ENCODE measurements around the gene PPM1L. TPM values are rescaled to one million over a fixed set of nuclear protein-coding genes. Genes with fewer than 3 reads are reported as not detected.

PPM1L gene
- total RNA-seq, 1 donor from 2014 or later, result 2.7 TPM

DNA sequence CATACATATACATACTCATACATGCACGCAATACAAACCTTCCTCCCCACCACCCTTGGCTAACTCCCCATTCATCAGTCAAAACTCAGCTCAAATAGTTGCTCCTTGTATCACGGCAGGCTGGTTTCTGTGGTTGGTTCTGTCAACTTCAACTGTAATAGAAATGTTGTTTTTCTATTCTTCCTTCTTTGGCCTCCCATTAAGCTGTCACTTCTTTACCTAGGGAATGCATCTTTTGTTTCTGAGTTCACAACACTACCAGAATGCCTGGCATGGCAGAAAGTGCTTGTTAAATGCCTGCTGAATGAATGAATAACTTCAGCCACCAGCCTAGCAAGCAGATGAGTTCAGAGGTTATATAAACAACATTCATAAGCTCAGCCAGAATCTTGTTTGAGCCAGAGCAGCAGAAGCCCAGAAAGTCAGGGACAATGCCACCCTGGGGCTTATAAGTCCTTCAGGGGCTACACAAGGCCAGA is 286.0 kb downstream of the PPM1L start:
- no peak overlapping the region for H3K4me3 Mint-ChIP-seq
- H3K36me3 Mint-ChIP-seq (ENCODE audit: low read depth), result no peaks in the 10 kb centered on the region
- H3K9me3 Mint-ChIP-seq, result peaks cover 10% of the 10 kb centered on the region
- no peak for DNase-seq (ENCODE audit: low spot score)
- intact Hi-C loops (cut with micrococcal nuclease), result no loop called here
- no peaks in the 10 kb centered on the region for H3K4me1 Mint-ChIP-seq (ENCODE audit: low read depth)
- H3K27ac Mint-ChIP-seq, result no peak overlapping the region
- H3K27me3 Mint-ChIP-seq (ENCODE audit: insufficient read depth), result no peaks in the 10 kb centered on the region

DNA sequence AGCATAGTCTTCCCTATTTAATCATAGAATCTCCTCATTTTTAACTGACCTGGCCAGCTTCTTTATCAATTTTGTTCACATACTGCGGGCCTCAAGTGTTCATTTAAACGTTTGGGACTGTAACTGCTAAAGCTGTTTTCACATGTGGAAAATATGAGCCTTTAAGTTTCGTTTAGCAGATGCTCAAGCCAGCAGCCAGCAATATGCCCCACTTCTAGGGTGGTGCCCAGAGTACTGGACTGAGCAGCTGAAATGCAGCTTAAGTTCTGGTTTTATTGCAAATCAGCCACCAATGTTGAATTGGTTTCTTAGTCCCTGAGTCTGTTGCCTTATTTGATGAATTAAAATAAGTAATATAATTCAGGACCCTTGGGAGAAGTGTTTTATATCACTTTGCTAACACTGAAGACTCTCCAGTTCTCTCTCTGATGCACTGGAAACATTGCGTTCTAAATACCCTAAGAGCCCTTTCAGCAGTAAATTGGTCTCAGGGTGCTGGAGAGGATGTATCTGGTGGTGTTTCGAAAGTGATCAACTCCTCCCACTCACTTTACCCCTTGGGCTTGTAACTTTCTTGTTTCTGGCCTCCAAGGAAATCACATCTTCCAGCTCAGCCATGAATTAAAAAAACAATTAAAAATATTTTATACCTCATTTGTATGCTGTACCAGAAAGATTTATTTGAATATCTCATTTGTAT is 287.5 kb downstream of the PPM1L start:
- intact Hi-C loops (cut with micrococcal nuclease), result no loop called here
- no peaks in the 10 kb centered on the region for H3K36me3 Mint-ChIP-seq (ENCODE audit: low read depth)
- no peak overlapping the region for H3K27ac Mint-ChIP-seq
- peaks cover 9% of the 10 kb centered on the region for H3K9me3 Mint-ChIP-seq
- no peaks in the 10 kb centered on the region for H3K27me3 Mint-ChIP-seq (ENCODE audit: insufficient read depth)
- no peak for DNase-seq (ENCODE audit: low spot score)
- H3K4me3 Mint-ChIP-seq, result no peak overlapping the region
- no peaks in the 10 kb centered on the region for H3K4me1 Mint-ChIP-seq (ENCODE audit: low read depth)

DNA sequence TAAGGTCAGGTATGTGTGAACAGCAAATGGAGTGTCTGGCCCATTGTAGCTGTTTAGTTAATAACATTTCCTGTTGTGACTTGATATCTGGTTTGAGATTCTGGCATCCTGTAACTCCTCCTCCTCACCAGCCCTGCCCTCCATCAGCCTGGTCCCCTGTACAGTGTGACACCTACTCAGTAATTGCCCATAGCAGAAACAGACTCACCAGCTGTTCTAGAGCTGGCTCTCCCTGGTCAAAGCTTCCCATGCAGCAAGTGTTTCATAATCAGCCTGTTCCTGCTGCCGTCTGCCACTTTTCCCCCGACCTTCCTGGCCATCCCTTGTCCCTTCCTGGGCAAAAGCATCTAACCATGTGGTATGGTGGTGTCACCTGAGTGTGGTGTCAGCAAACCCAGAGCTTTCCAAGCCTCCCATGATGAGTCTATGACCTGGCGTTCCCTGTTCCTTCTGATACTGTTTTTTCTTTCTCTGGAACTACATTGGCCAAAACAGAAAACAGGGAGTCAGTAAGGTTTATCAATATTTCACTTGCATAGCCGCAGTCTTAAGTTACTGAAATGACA is 293.7 kb downstream of the PPM1L start:
- Mint-ChIP-seq H3K27me3 (ENCODE audit: insufficient read depth) (peaks cover 7% of the 10 kb centered on the region), H3K9me3 (peaks cover 6% of the 10 kb centered on the region), H3K27ac (peak overlapping the region; percentile 12), H3K4me3 (no peak overlapping the region), H3K36me3 (ENCODE audit: low read depth) (peaks cover 3% of the 10 kb centered on the region), H3K4me1 (ENCODE audit: low read depth) (no peaks in the 10 kb centered on the region)
- DNase-seq (ENCODE audit: low spot score), result no peak
- intact Hi-C loops (cut with micrococcal nuclease), result no loop called here

DNA sequence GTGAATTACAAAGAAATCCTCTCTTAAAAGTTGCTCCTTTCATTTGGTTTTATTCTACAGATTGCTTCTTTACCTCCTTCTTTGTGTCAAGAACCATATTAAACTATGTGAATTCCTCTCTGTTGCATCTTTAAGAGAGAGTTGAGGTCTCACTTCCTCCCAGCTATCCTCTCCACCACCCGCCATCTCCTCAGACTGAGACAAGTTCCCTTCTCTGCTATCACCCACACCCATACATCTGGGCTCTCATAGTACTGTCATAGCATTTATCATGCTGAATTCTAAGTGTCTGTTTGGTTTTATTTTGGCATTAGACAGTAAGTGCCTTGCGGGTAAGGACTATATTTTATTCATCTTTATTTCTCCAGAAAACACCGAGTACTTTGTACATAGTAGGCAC is 294.9 kb downstream of the PPM1L start:
- Mint-ChIP-seq H3K27ac (no peak overlapping the region), H3K27me3 (ENCODE audit: insufficient read depth) (peaks cover 7% of the 10 kb centered on the region), H3K4me1 (ENCODE audit: low read depth) (no peaks in the 10 kb centered on the region), H3K36me3 (ENCODE audit: low read depth) (peaks cover 3% of the 10 kb centered on the region), H3K9me3 (no peaks in the 10 kb centered on the region), H3K4me3 (no peak overlapping the region)
- no peak for DNase-seq (ENCODE audit: low spot score)
- intact Hi-C loops (cut with micrococcal nuclease), result no loop called here

DNA sequence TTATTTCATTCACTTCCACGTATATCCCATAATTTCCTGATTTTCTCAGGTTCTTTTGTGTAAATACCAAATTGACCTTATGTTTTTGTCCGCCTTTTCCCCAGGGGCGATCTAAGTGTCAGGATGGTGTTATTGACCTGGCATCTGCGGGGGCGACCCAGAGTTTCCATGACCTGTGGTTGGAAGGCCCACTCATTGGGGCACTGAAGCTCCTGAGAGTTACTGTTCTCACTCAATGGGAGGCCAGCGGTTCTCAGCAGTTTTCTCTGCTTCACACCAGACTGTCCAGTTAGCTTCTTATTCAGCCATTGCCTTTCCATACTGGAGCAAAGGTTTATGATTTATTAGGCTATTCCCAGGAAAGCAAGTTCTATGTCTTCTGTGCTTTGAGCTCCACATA is 295.8 kb downstream of the PPM1L start:
- H3K36me3 Mint-ChIP-seq (ENCODE audit: low read depth), result peaks cover 3% of the 10 kb centered on the region
- H3K27ac Mint-ChIP-seq, result no peak overlapping the region
- intact Hi-C loops (cut with micrococcal nuclease), result no loop called here
- peaks cover 7% of the 10 kb centered on the region for H3K27me3 Mint-ChIP-seq (ENCODE audit: insufficient read depth)
- H3K4me1 Mint-ChIP-seq (ENCODE audit: low read depth), result no peaks in the 10 kb centered on the region
- no peak overlapping the region for H3K4me3 Mint-ChIP-seq
- DNase-seq (ENCODE audit: low spot score), result no peak
- H3K9me3 Mint-ChIP-seq, result no peaks in the 10 kb centered on the region

DNA sequence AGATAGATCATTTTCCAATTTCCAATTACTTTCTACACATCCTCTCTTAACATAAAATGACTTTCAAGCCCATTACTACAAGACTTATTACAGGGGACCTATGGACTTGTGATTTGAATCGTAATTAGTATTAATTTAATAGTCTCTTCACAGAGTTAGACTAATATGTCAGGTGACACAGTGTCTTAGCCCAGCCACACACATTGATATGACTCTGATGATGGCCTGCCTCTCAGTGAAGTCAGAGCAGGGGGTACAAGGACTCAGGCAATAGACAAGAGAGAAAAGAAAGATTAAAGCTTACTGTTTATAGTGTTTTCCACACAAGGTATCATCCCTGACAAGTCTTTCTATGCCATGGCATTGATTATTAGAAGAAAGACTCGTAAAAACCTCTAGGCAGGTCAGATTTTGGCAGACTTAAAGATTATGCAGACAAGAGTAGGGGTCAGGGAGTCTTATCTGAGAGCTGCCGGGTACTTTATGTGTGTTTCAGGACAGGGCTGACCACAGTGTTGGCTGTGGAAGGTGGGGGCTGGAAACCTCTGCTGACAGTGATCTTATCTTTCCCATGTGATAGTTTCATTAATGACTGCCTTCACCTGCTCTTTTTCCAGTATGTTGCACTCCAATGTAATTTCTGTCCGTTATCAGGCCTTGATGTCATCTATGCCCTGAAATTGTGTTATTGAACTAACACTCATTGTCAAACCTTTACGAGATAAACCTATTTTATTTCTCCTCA is 299.0 kb downstream of the PPM1L start:
- H3K4me1 Mint-ChIP-seq (ENCODE audit: low read depth), result no peaks in the 10 kb centered on the region
- H3K27ac Mint-ChIP-seq, result no peak overlapping the region
- intact Hi-C loops (cut with micrococcal nuclease), result no loop called here
- no peaks in the 10 kb centered on the region for H3K9me3 Mint-ChIP-seq
- peaks cover under 1% of the 10 kb centered on the region for H3K36me3 Mint-ChIP-seq (ENCODE audit: low read depth)
- DNase-seq (ENCODE audit: low spot score), result no peak
- H3K4me3 Mint-ChIP-seq, result no peak overlapping the region
- H3K27me3 Mint-ChIP-seq (ENCODE audit: insufficient read depth), result peaks cover 3% of the 10 kb centered on the region

DNA sequence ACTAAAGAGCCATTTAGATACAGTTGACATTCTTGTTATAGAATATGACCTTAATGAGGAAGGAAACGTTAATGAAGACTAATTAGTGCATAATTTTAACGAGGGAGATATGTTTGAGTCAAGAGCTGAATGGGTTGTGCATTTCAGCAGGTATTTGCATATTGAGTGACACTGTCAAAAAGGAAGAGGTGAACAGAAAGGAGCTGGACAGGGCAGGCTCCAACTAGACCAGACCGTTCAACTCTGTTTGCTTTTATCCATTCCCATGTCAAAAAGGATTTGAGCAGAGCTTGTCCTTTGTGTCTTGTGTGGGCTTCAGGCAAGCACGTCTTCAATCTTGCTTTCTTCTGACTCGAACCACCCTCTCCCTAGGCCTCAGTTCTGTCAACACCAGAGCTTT is 308.4 kb downstream of the PPM1L start:
- Mint-ChIP-seq H3K27ac (no peak overlapping the region), H3K4me3 (no peak overlapping the region), H3K36me3 (ENCODE audit: low read depth) (peaks cover 2% of the 10 kb centered on the region), H3K4me1 (ENCODE audit: low read depth) (peaks cover 14% of the 10 kb centered on the region), H3K27me3 (ENCODE audit: insufficient read depth) (no peaks in the 10 kb centered on the region), H3K9me3 (no peaks in the 10 kb centered on the region)
- no peak for DNase-seq (ENCODE audit: low spot score)
- intact Hi-C loops (cut with micrococcal nuclease), result no loop called here

DNA sequence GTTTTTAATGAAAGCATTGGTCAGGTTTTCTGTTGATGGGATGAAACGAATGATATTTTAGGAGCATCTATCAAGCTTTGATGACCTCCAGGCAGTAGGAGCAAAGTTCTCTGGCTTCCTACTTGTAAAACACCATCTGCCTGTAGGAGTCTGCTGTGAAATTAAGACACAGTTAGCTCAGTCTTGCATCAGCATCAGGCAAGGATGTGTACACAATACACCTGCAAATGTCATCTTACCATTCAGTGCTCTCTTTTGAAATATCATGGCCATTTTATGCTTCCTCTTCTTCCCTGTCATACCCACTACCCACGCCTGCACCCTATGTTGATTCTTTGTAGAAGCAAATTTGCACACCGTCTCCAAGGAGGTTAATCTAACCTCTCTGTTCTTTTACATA is 310.9 kb downstream of the PPM1L start:
- no peaks in the 10 kb centered on the region for H3K36me3 Mint-ChIP-seq (ENCODE audit: low read depth)
- DNase-seq (ENCODE audit: low spot score), result no peak
- no peaks in the 10 kb centered on the region for H3K27me3 Mint-ChIP-seq (ENCODE audit: insufficient read depth)
- H3K9me3 Mint-ChIP-seq, result no peaks in the 10 kb centered on the region
- H3K27ac Mint-ChIP-seq, result no peak overlapping the region
- H3K4me1 Mint-ChIP-seq (ENCODE audit: low read depth), result peaks cover 32% of the 10 kb centered on the region
- H3K4me3 Mint-ChIP-seq, result no peak overlapping the region
- intact Hi-C loops (cut with micrococcal nuclease), result no loop called here

DNA sequence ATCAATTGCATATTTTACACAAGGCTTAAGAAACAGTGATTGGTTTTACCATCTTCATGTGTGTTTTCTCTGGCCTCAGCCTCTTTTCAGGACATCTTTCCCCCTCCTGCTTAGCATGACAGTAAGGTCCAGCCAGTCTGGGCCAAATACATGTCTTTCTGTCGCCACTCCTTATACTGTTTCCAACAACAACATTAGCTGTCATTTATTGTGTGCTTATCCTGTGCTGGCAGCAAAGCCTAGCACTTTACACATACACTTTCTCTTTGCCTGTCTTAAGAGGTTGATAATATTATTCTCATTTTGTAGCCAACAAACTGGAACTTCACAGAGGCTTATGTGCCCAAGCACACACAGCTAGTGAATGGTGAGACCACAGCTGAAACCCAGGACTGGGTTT is 311.3 kb downstream of the PPM1L start:
- no peak for DNase-seq (ENCODE audit: low spot score)
- H3K27ac Mint-ChIP-seq, result no peak overlapping the region
- H3K9me3 Mint-ChIP-seq, result no peaks in the 10 kb centered on the region
- H3K4me3 Mint-ChIP-seq, result no peak overlapping the region
- no peaks in the 10 kb centered on the region for H3K36me3 Mint-ChIP-seq (ENCODE audit: low read depth)
- intact Hi-C loops (cut with micrococcal nuclease), result no loop called here
- H3K27me3 Mint-ChIP-seq (ENCODE audit: insufficient read depth), result no peaks in the 10 kb centered on the region
- H3K4me1 Mint-ChIP-seq (ENCODE audit: low read depth), result peaks cover 35% of the 10 kb centered on the region

DNA sequence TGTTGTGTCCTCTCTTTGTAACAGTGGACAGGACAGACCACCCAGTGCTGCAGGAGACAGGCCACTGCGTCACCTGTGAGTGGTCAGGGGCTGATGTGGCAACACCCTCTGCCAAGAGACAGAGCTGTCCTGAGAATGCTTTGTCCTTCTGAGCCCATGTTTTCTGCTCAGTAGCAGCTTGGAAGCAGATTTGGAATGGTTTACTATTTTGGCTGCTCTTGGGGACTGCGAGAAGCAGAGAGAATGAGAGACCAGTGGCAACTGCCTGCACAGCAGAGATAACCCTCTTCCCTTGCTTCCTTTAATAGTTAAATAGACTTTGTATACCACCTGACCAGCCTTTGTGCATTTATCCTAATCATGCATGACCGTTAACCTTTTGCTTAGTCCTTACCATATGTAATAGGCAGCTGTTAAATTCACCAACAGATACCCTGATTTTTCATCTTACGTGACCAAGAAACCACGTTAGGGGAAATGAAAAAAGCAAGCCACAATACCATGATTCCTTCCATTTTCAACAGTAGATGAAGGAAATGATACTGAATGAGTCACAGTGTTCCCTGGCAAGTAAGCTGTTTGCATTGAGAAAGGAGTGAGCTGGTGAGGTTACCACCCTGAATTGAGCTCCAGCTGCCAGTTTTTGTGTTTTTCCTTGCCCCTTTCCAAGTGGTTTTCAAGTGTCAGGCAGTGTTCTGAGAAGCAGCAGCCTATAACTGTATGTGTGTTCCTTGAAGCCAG is 313.6 kb downstream of the PPM1L start:
- Mint-ChIP-seq H3K27ac (no peak overlapping the region), H3K4me3 (no peak overlapping the region), H3K36me3 (ENCODE audit: low read depth) (no peaks in the 10 kb centered on the region), H3K27me3 (ENCODE audit: insufficient read depth) (no peaks in the 10 kb centered on the region), H3K4me1 (ENCODE audit: low read depth) (peaks cover 48% of the 10 kb centered on the region), H3K9me3 (no peaks in the 10 kb centered on the region)
- DNase-seq (ENCODE audit: low spot score), result no peak
- intact Hi-C loops (cut with micrococcal nuclease), result loop anchor here (5.0 kb wide), 1 partner anchor 153 kb away; the partner anchor contains the start of gene NMD3

DNA sequence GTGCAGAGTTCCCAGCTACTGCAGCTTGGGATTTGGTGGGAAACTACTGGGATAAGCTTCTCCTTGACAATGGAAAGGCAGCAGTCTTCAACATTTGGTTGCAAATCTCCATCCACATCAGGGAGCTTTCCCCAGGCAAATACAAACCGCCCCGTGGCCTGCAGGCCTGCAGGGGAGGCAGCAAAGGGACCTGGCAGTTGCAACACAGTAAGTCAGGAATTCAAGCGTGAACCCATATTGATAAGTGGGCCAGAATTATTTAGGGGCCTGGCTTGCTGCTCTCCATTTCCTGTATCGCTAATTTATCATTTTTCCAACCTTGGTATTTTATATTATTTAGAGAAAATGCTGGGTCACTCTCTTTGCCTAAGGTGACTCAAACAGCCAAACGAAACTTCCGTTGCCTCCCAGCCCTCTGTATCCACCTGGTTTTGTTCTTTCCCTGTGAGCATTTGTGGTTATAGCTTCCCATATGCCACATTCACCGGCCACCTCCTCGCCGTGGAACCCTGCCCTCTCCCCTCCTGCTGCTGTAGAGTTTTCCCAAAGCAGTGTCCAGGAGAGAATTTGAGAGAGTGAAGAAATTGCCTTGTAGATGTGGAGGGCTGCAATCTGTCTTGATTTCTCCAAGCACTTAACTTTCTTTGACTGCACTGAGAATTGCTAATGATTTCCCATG is 314.4 kb downstream of the PPM1L start:
- H3K4me1 Mint-ChIP-seq (ENCODE audit: low read depth), result peaks cover 48% of the 10 kb centered on the region
- H3K36me3 Mint-ChIP-seq (ENCODE audit: low read depth), result no peaks in the 10 kb centered on the region
- no peak for DNase-seq (ENCODE audit: low spot score)
- no peaks in the 10 kb centered on the region for H3K9me3 Mint-ChIP-seq
- H3K27ac Mint-ChIP-seq, result no peak overlapping the region
- no peak overlapping the region for H3K4me3 Mint-ChIP-seq
- intact Hi-C loops (cut with micrococcal nuclease), result loop anchor here (5.0 kb wide), 1 partner anchor 152 kb away; the partner anchor contains the start of gene NMD3
- H3K27me3 Mint-ChIP-seq (ENCODE audit: insufficient read depth), result peaks cover 2% of the 10 kb centered on the region

DNA sequence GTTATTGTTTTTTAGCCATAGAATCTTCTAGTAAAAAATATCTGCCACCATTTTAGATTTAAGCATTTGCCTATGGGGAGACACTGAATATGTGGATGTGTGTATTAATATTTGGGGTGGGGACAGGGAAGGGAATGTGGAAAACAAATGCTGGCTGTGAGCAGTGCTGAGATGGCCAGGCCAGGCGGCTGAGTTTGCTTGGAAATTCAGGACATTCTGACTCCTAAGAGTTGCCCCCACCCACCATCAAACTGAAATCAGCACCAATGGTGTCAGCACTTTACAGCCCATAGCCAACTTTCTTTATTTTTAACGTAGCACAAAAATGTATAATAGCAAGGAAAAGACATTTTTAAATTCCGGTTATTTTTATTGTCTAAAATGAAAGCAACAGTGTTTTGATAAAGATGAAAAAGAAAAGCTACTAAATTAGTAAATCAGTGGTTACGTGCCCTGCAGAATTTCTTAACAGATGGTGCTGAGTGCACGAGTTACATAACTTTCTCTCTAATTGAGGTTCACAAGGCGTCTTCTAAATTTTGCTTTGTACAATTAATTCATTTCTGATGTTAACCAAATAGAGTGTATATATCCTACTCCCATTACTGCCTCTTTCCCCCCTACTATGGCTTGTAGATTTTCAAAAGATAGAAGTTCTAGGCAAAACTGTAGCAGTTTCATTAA is 315.1 kb downstream of the PPM1L start:
- no peaks in the 10 kb centered on the region for H3K36me3 Mint-ChIP-seq (ENCODE audit: low read depth)
- H3K9me3 Mint-ChIP-seq, result no peaks in the 10 kb centered on the region
- intact Hi-C loops (cut with micrococcal nuclease), result loop anchor here (5.0 kb wide), 1 partner anchor 151 kb away; the partner anchor contains the start of gene NMD3
- H3K4me3 Mint-ChIP-seq, result no peak overlapping the region
- H3K27me3 Mint-ChIP-seq (ENCODE audit: insufficient read depth), result peaks cover 9% of the 10 kb centered on the region
- DNase-seq (ENCODE audit: low spot score), result no peak
- no peak overlapping the region for H3K27ac Mint-ChIP-seq
- peaks cover 48% of the 10 kb centered on the region for H3K4me1 Mint-ChIP-seq (ENCODE audit: low read depth)
